CD4-positive, alpha-beta T cell (primary cell): ENCODE results near the gene ATP2B2. TPM values are rescaled to one million over a fixed set of nuclear protein-coding genes. Genes with fewer than 3 reads are reported as not detected.

Experiments used
- ATAC-seq: fragments of 200-7000 bp; cut with Tn5 transposase; one replicate; pipeline ENCODE4 v1.10.0; 2022; ENCODE audit warnings: mild to moderate bottlenecking; ENCODE audit not compliant: poor library complexity
- CTCF ChIA-PET: fragments of 350-600 bp; sonication (Branson Sonifier 250); formaldehyde crosslinking; loops from one replicate; lab custom pipeline; 2021; ENCODE audit warnings: antibody characterized with exemption, inconsistent platforms; lab: Charles Lee
- POLR2A ChIA-PET: fragments of 350-600 bp; sonication (Branson Sonifier 250); formaldehyde crosslinking; loops from one replicate; lab custom pipeline; 2021; ENCODE audit warnings: antibody characterized with exemption, inconsistent platforms; lab: Charles Lee
- DNase-seq, 14 experiments: peaks; one replicate each; pipeline ENCODE4 v3.0.0-alpha.2; 2013 to 2020; ENCODE audit warnings: mixed read lengths in 2 of 14
- H3K27ac ChIP-seq, 2 donors: one replicate each; pipeline versions ENCODE4 v1.5.1 to v1.7.0; 2013; ENCODE audit warnings: low read length in 2 of 2, low read depth in 1 of 2, mild to moderate bottlenecking in 1 of 2
- H3K27me3 ChIP-seq, 2 experiments: 1 replicate in 1 of 2; 2 replicates in 1 of 2; pipeline versions ENCODE4 v1.6.1 to v1.7.0; 2013; ENCODE audit warnings: low read length in 2 of 2, control low read depth in 1 of 2, mild to moderate bottlenecking in 1 of 2, moderate library complexity in 1 of 2; ENCODE audit not compliant: insufficient read depth in 2 of 2, control insufficient read depth in 1 of 2
- H3K36me3 ChIP-seq: one replicate; pipeline ENCODE4 v1.6.1; 2013; ENCODE audit warnings: low read length, control low read depth; ENCODE audit not compliant: insufficient read depth
- H3K4me1 ChIP-seq: one replicate; pipeline ENCODE4 v1.6.1; 2013; ENCODE audit warnings: low read length, control low read depth; ENCODE audit not compliant: insufficient read depth
- H3K4me3 ChIP-seq: one replicate; pipeline ENCODE4 v1.5.1; 2013; ENCODE audit warnings: mild to moderate bottlenecking, low read length, moderate library complexity
- H3K9me3 ChIP-seq, 2 experiments: 1 replicate in 1 of 2; 2 replicates in 1 of 2; pipeline versions ENCODE4 v1.6.1 to v1.7.0; 2013; ENCODE audit warnings: low read length in 2 of 2, mild to moderate bottlenecking in 2 of 2, control low read depth in 1 of 2, moderate library complexity in 1 of 2; ENCODE audit not compliant: control insufficient read depth in 1 of 2, insufficient read depth in 1 of 2
- H3K27ac Mint-ChIP-seq: one replicate; pipeline ENCODE4 v1.8.0; 2020; ENCODE audit warnings: mixed read lengths
- H3K27me3 Mint-ChIP-seq: one replicate; pipeline ENCODE4 v1.8.0; 2021; ENCODE audit warnings: mixed read lengths
- H3K36me3 Mint-ChIP-seq: one replicate; pipeline ENCODE4 v1.8.0; 2021; ENCODE audit warnings: low read depth, mixed read lengths
- H3K4me1 Mint-ChIP-seq: one replicate; pipeline ENCODE4 v1.8.0; 2021; ENCODE audit warnings: low read depth, mixed read lengths
- H3K4me3 Mint-ChIP-seq: one replicate; pipeline ENCODE4 v1.8.0; 2020; ENCODE audit warnings: mild to moderate bottlenecking, mixed read lengths
- H3K9me3 Mint-ChIP-seq: one replicate; pipeline ENCODE4 v1.8.0; 2020; ENCODE audit warnings: mixed read lengths
- CTCF ChIP-seq: fragments of 200-600 bp; IDR thresholded peaks from one replicate; pipeline ENCODE4 v1.8.0; 2022; ENCODE audit warnings: antibody characterized with exemption, mild to moderate bottlenecking
- intact Hi-C, 2 experiments: fragments of 100-400 bp; cut with DNase I in 1 of 2; cut with micrococcal nuclease in 1 of 2; formaldehyde crosslinking; loops; one replicate each; pipeline versions ENCODE4 v1.15.1 to v1.9.0; 2023 to 2025; cut with DNase I, micrococcal nuclease
- total RNA-seq, 174 experiments: library from RNA in 2 of 174; stranded (reverse) in 2 of 174; gene quantifications; one replicate each; pipeline ENCODE4 v1.2.3 and lab custom pipeline; 2021 to 2026

ATP2B2 gene
- total RNA-seq, 2 experiments from 2014 or later = not detected

GRCh38 chr3:10485806-10486205 is 19.6 kb downstream of the ATP2B2 start:
- no peaks in the 10 kb centered on the region for H3K27me3 ChIP-seq
- H3K9me3 ChIP-seq = no peaks in the 10 kb centered on the region
- Mint-ChIP-seq H3K27ac (no peak overlapping the region), H3K27me3 (no peaks in the 10 kb centered on the region), H3K4me1 (no peaks in the 10 kb centered on the region), H3K36me3 (no peaks in the 10 kb centered on the region), H3K4me3 (no peak overlapping the region), H3K9me3 (no peaks in the 10 kb centered on the region)
- no peak for ATAC-seq
- H3K4me1 ChIP-seq = no peaks in the 10 kb centered on the region
- H3K36me3 ChIP-seq = no peaks in the 10 kb centered on the region
- intact Hi-C loops = no loop called here
- H3K4me3 ChIP-seq = no peak overlapping the region
- no peak overlapping the region for H3K27ac ChIP-seq
- no peak for TF ChIP-seq CTCF
- no peak for DNase-seq
- ChIA-PET POLR2A (no interaction called here), CTCF (no interaction called here)

GRCh38 chr3:10485380-10485779 is 20.0 kb downstream of the ATP2B2 start:
- intact Hi-C loops = no loop called here
- POLR2A ChIA-PET = no interaction called here
- Mint-ChIP-seq H3K9me3 (no peaks in the 10 kb centered on the region), H3K4me3 (no peak overlapping the region), H3K27ac (no peak overlapping the region), H3K27me3 (no peaks in the 10 kb centered on the region), H3K36me3 (no peaks in the 10 kb centered on the region), H3K4me1 (no peaks in the 10 kb centered on the region)
- ATAC-seq = no peak
- H3K27me3 ChIP-seq = no peaks in the 10 kb centered on the region
- H3K9me3 ChIP-seq = no peaks in the 10 kb centered on the region
- no peak overlapping the region for H3K27ac ChIP-seq
- no peaks in the 10 kb centered on the region for H3K36me3 ChIP-seq
- no peak for TF ChIP-seq CTCF
- no peak for DNase-seq
- CTCF ChIA-PET = no interaction called here
- no peaks in the 10 kb centered on the region for H3K4me1 ChIP-seq
- no peak overlapping the region for H3K4me3 ChIP-seq

- TF ChIP-seq CTCF = no peak
Observed at GRCh38 chr3:10484709-10485108, 20.7 kb downstream of the ATP2B2 start.

More at GRCh38 chr3:10484709-10485108, 20.7 kb downstream of the ATP2B2 start:
- H3K27me3 ChIP-seq = no peaks in the 10 kb centered on the region
- no peaks in the 10 kb centered on the region for H3K4me1 Mint-ChIP-seq
- no peak overlapping the region for H3K27ac Mint-ChIP-seq
- no peak for DNase-seq
- ChIA-PET POLR2A (no interaction called here), CTCF (no interaction called here)
- no peak for ATAC-seq
- intact Hi-C loops = no loop called here
- H3K27me3 Mint-ChIP-seq = no peaks in the 10 kb centered on the region
- no peaks in the 10 kb centered on the region for H3K36me3 ChIP-seq
- H3K27ac ChIP-seq = no peak overlapping the region
- H3K4me3 ChIP-seq = no peak overlapping the region
- no peaks in the 10 kb centered on the region for H3K9me3 Mint-ChIP-seq
- H3K4me1 ChIP-seq = no peaks in the 10 kb centered on the region
- H3K9me3 ChIP-seq = no peaks in the 10 kb centered on the region
- H3K36me3 Mint-ChIP-seq = no peaks in the 10 kb centered on the region
- H3K4me3 Mint-ChIP-seq = no peak overlapping the region
